GM12874 (cell line): ENCODE data around the gene ZBTB24.

ENCODE experiments used
- CTCF ChIP-seq: IDR thresholded peaks from 2 replicates; pipeline ENCODE4 v1.5.1; 2011; ENCODE audit warnings: low read depth, mild to moderate bottlenecking, control low read depth, low read length, moderate library complexity; ENCODE audit not compliant: insufficient read depth

The ZBTB24 gene

GRCh38 chr6:109516929-109517328, 33.9 kb upstream of the ZBTB24 start:
- TF ChIP-seq CTCF, result no peak

GRCh38 chr6:109515781-109516409, 32.9 kb upstream of the ZBTB24 start:
- no peak for TF ChIP-seq CTCF

- no peak for TF ChIP-seq CTCF
Measured at GRCh38 chr6:109514946-109515345, 31.9 kb upstream of the ZBTB24 start.

- no peak for TF ChIP-seq CTCF
Measured at GRCh38 chr6:109513571-109514071, 30.6 kb upstream of the ZBTB24 start.

GRCh38 chr6:109512271-109512817, 29.3 kb upstream of the ZBTB24 start:
- no peak for TF ChIP-seq CTCF

- no peak for TF ChIP-seq CTCF
Measured at GRCh38 chr6:109511832-109512231, 28.8 kb upstream of the ZBTB24 start.

- no peak for TF ChIP-seq CTCF
Measured at GRCh38 chr6:109510358-109510757, 27.3 kb upstream of the ZBTB24 start.
